HG03558 (cell line): ENCODE data around the gene NME9.
A peak's percentile ranks its signal among the peaks of the same experiment; 100 is the strongest.
"Not testable (repeated sequence)": the region's sequence is repeated elsewhere in the genome, so short reads cannot be mapped to it uniquely, and the experiment has no call there.

Experiments
- ATAC-seq: cut with Tn5 transposase; IDR thresholded peaks from one replicate; pipeline ENCODE4 v1.9.1; 2021; ENCODE audit warnings: moderate number of reproducible peaks; ENCODE audit not compliant: unreplicated experiment; ENCODE audit errors: extremely low read depth

Gene NME9, protein sequence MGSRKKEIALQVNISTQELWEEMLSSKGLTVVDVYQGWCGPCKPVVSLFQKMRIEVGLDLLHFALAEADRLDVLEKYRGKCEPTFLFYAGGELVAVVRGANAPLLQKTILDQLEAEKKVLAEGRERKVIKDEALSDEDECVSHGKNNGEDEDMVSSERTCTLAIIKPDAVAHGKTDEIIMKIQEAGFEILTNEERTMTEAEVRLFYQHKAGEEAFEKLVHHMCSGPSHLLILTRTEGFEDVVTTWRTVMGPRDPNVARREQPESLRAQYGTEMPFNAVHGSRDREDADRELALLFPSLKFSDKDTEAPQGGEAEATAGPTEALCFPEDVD

DNA sequence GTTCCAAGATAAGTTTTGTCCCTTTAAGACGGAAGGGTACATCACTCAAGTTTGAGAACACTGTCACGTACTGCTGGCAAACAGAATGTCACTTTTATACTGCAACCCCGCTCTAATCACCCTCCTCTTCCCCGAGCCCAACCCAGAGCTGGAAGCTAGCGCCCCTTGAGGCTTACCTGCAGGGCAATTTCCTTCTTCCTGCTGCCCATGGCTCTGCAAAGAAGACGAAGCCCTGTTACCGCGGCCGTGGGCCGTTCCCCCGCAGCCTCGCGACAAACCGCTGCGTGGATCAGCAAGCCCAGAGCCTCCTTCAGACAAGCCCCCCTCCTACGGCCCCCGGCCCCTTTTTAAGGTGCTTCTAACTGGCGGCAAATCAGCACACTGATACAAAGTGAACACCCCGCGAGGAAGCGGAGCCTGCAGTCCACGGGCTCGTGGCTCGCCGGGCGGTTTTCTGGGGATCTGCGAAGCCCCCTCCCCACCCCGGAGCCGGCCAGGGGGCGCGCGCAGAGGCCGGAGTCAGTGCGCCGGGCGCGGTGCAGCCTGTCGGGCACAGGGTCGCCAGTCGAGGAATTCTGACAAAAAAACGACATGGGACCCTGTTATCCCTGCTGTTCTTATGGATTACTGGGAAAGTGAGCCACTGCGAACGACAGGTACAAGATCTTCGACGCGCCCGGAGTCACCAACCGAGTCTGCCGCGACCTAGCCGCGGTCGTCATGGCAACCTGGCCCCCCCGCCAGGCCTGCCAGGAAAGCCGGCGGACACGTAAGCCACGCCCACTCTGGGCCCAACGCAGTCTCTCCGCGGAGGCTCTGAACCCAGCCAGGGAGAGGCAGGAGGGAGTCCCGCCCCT lies at the start of gene NME9:
Gene NME9, minus strand, starts transcription at position 725 of the 857 bp plus-strand sequence. Its CDS starts 516 bp downstream, at position 209.
- no peak for ATAC-seq

DNA sequence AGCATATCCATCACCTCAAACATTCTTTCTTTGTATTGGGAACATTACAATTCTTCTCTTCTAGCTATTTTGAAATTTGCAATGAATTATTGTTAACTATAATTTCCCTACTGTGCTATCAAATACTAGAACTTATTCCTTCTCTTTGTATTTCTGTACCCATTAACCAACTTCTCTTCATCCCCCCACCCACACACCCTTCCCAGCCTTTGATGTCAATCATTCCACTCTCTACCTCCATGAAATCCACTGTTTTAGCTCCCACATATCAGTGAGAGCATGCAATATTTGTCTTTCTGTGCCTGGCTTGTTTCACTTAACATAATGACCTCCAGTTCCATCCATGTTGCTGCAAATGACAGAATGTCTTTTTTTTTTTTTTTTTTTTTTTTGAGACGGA lies 49.3 kb upstream of the NME9 start:
- ATAC-seq = no peak

DNA sequence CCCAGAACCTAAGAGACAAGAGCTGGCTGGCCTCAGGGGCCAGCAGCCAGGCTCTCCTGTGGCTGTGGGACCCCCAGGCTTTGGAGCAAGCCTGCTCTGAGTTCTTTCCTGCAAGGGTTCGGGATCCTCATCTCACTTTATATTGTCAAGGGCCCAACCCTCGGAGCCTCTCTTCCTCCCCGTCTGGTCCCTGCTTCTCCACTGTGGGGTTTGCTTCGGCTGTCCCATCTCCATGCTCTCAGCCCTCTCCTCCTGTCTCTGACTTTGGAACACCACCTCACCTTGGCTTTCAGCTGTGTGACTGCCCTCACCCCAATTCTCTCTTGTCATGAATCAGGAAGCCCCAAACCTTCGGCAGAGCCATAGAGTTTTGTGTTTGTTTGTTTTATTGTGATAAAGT lies 48.7 kb upstream of the NME9 start:
- ATAC-seq = no peak

DNA sequence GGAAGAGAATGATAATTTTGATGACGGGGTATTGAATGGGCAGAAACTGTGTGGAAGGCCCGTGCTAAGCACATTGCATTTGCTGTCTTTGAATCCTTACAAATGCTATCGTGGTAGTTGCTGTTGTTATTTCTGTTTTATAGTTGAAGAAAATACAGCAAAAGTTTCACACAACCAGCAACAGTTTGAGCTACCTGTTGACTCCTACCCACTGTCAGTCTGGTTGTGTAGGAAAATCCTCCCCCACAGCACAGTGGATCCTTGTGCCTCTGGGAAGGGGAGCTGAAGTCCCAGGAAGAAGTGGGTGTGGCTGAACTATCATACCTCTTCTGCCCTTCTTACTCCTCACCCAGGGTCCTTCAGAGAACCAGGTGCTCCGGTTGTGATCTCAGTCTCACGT lies 48.2 kb upstream of the NME9 start:
- no peak for ATAC-seq

DNA sequence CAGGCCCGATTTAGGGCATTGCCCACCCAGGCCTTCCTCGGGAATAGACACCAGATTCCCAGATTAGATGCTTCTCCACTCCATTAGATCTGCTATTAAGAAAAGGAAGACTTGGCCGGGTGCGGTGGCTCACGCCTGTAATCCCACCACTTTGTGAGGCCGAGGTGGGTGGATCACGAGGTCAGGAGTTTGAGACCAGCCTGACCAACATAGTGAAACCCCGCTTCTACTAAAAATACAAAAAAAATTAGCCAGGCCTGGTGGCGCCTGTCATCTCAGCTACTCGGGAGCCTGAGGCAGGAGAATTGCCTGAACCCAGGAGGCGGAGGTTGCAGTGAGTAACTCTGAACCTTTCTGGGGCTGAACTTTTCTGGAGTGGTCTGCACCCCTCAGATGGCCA lies 47.6 kb upstream of the NME9 start:
- not testable (repeated sequence) for ATAC-seq

DNA sequence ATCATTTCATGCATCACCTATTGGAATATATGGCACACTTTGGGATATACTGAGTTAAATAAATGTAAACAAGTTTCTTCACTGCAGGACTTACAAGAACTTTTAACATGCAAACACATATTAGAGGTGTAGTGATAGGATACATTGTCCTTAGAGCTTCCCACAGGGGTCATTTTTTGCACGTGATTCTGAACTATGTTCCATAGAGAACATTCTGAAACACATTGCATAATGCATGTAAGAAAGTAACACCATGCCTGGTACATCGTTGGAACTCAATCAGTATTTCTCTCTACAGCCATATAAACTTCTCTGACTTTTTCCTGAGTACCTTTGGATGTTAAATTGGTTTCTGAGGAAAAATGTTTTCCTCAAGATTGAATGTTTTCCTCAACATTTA lies 47.0 kb upstream of the NME9 start:
- no peak for ATAC-seq

DNA sequence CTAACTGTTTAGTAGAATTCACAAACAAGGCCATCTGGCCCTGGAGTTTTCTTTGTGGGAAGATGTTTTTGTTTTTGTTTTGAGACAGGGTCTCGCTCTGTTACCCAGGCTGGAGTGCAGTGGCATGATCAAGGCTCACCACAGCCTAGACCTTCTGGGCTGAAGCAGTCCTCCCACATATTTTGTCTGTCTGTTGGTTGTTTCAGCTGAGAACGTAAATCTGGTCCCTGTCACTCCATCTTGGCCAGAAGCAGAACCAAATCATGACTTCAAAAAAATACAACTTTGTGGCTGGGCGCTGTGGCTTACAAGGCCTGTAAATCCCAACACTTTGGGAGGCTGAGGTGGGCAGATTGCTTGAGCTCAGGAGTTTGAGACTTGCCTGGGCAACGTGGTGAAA lies 45.8 kb upstream of the NME9 start:
- no peak for ATAC-seq

DNA sequence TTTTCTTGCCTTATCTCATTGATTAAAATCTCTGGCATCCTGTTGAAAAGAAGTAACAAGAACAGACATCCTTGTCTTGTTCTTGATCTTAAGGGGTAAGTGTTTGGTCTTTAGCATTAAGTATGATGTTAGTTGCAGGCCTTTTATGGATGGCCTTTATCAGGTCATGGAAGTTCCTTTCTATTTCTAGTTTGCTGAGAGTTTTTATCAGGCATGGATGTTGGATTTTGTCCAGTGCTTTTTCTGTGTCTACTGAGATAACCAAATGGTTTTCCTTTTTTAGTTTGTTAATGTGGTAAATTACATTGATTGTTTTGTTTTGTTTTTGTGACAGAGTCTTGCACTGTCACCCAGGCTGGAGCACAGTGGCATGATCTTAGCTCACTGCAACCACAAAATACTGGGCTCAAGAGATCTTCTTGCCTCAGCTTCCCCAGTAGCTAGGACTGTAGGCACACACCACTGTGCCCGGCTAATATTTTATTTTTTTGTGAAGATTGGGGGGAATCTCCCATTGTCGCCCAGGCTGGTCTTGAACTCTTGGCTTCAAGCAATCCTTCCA lies 45.0 kb upstream of the NME9 start:
- no peak for ATAC-seq

DNA sequence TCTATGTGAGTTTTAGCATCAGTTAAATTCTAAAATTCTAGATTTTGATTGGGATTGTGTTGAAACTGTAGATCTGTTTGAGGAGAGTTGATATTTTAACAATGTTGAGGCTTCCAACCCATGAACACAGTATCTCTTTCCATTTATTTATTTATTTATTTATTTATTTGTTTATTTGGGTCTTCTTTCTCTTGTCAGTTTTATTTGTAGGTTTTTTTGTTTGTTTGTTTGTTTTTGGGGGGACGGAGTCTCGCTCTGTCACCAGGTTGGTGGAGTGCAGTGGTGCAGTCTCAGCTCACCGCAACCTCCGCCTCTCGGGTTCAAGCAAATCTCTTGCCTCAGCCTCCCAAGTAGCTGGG lies 44.1 kb upstream of the NME9 start:
- no peak for ATAC-seq

DNA sequence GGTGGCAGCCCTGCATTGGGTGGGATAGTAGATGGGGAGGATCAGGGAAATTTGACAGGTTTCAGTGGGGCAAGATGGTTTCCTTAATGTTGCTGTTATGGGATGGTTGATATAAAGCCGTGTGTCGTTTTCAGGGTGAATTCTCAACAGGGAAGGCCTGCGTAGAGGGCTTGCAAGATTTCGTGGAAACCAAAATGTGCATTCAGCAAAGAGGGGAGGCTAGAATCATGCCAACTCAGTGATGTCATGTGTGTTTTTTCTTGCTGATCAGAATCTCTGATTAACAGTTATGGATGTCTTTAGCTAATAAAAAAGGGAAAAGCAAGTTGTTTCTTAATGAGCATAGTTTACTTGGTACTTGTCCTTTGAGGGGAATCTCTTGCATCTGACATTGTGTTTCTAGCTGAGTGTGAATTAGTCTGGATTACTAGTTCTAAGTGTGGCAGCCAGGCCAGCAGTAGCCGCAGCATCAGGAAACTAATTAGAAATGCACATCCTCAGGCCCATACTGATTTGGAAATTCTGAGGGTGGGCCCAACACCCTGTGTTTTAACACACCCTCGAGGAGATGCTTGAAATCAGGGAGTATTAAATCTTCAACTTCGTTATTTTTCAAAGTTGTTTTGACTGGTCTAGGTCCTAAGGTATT lies 43.6 kb upstream of the NME9 start:
- ATAC-seq = no peak

DNA sequence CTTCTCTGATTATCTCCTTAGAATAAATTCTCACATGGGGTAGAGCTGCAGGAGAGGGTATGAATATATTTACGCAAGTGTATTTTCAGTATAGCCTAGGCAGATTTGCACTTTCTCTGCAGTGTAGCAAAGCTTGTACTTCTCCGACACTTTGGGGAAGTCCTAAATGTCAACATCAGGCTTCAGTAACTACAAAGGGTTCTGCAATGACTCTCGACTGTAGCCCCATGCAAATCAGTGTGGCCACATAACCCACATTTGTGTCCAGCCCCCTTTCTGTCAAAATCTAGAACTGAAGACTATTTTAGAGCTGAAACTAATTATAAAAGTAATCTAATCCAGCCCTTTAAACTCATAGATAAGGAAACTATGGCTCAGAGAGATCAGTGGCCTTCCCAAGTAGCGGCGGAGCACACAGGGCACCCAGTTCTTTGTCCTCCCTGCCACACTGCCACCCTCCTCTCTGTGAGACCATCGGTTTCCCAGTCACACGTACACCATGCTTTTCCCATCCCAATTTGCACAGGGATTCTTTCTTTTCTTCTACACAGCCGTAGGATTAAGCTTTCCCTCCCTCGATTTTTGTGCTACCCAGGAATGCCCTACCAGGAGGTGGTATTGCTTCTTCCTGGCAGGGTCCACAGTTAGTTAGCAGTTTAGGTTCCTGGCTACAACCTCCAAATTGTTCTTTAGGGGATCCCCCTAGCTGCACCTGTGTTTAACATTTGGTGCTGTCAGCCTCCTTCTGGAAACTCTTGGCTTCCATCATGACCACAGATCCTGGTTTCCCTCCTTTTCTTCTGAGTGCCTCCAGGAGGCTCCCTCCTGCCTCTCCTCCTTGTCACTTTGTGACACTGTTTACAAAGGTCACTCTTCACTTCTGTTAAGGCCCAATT lies 41.7 kb upstream of the NME9 start:
- ATAC-seq = peak; percentile 99

DNA sequence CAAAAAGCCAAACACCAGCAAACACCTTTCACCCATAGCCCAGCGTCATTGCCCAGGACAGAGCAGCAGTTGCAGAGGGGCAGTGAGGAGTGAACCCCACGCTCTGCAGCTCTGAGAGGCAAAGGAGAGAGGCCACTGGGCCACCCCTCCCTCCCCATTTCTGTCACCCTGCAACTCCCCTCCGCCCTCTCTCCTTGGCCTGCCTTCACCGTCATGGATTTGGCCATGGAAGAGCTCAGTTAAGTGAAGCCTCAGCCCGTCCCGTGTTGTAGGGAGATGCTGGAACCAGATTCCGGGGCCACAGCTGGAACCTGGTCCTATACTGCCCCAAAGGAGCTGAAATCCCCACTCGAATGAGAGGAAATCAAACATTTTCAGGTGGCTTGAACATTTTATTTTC lies 40.7 kb upstream of the NME9 start:
- no peak for ATAC-seq

DNA sequence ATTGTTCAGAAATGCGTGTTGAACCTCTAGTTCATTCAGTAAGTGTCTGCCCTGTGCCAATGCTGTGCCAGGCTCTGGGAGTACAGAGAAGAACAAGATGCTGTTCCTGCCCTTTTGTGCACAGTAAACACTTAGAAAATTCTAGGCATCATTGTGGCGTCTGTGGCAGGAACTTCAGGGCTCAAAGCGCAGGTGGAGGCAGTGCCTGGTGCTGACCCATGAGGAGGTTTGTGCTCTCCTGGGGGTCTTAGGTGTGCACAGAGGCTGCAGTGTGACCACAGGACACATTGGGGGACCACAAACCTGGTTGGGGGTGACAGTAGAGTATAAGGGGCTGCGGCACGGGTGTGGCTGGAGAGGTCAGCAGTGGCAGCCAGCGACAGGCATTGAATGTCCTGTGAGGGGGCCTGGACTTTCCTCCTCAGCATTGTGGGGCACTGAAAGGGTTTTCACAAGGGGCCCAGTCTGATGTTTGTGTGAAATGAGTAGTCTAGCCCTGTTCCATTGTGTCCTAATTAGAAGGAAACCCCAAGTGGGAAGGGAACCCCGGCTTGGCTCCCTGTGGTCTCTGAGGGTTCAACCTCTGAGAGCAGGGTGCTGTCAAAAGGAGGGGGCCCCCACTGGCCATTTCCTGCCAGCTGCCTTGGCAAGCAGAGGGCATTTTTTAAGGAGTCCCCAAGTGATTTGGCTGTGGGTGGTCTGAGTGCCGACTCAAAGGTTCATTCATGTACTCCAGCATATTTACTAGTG lies 39.7 kb upstream of the NME9 start:
- no peak for ATAC-seq

DNA sequence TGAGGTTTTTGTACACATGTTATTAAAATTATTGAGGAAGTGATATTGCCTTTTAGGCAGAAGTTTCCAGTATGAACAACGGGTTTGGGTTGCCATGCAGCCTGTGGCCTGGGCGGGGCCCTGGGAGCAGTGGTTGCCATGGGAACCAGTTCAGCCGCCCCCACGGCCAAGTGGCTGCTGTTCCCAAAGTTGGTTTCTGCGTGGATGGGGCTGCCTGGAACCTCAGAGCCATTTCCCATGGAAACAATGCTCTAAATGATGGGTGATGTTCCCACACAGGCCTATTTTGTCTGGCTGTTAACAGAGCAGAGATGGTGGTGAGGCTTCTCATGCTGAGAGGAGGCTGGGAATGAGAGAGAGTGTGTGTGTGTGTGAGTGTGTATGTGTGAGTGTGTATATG lies 38.3 kb upstream of the NME9 start:
- ATAC-seq = no peak

DNA sequence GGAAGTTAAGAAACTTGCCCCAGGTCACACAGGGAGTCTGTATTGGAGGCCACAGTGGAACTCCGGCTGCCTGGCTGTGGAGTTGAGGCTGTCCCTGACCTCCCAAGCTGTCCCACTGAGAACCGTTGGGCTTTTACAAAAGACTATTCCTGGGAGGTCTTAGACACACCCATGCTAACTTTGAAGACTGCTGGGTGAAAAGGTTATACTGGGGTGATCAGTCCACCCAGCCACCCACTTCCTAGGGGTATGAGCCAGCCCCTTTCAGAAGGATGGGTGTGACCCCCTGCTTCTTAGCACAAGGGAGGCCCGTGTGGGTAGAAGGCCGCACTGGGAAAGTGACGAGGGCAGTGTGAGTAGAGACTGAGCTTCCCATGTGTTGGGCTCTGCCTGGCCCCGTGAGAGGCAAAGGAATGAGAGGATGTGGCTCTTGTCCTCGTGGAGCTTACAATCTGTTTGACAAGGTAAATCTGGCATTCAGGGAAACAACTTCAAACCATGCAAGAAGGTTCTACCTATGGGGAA lies 37.7 kb upstream of the NME9 start:
- ATAC-seq = no peak

DNA sequence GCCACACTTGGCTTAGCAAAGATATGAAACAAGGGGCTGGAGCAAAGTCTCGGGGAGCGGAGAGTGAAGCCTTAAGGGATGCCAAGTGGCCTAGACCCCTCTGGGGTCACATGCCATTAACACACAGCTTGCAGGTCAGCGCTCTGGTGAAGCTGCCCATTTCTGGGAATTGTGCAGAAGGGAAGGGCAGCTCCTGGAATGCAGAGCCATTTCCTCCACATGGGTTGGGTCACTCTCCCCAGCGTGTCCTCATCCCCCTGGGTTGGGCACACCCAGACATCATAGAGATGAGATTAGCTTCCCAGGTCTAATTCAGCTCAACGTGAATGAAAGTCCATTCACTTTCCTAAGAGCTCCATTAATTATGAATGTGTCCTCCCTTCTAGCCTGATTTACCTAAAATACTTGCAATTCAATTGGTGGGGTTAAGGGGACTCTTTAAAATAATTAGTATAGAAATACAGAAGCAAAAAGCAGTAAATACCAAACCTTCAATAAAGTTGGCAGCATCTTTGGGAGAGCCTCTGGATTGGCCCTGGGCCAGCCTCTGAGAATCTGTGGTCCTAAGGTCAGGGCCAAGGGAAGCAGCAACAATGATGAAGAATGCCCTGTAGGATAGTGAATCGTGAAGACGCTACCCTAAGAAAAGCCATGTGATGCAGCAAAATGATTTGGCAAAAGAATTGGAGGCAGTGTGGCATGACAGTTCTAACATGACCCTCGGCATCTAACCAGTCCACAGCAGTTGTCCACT lies 36.5 kb upstream of the NME9 start:
- no peak for ATAC-seq

DNA sequence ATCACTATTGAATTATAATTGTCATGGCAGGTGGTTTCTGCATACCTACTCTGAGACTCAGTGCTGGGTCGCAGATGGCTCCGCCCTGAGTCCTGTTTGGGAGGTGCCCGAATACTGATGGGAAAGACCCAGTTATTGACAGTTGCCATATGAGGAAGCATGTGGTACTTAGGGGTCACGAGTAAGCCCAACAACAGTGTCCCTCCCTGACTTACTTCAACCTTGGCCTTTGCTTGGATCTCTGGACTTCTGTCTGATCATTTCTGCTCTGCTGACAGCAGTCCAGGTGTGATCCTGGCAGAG lies 35.6 kb upstream of the NME9 start:
- ATAC-seq = no peak
